ENCODE results near the gene PPP1R14C.

Gene PPP1R14C

DNA sequence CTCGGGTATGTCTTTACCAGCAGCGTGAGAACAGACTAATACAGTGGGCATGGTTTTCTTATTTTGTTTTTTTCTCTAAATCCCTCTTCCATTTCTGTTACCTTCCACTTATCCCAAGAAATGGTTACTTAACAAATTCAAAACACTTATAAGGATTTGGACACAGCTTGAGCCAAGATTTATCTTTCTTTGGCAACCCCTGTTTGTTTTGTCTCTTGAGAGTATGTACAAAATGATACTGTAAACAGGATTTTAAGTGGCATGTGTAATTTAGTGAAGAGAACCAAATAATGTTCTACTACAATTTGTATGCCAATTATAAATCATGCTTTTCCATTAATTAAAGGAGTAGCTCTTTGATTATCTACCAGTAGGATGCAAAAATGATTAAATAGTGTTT lies 51.4 kb downstream of the PPP1R14C start:
- no peak overlapping the region for H3K4me3 ChIP-seq (ENCODE audit: low read length)
- H3K27me3 ChIP-seq (ENCODE audit: low read depth, low read length): 0 out of 2 replicates have a peak, but pooled peaks cover 7% of the 10 kb centered on the region
- H2AFZ ChIP-seq (ENCODE audit: low read depth, low read length): no peak overlapping the region
- TF ChIP-seq, protein P1, sequence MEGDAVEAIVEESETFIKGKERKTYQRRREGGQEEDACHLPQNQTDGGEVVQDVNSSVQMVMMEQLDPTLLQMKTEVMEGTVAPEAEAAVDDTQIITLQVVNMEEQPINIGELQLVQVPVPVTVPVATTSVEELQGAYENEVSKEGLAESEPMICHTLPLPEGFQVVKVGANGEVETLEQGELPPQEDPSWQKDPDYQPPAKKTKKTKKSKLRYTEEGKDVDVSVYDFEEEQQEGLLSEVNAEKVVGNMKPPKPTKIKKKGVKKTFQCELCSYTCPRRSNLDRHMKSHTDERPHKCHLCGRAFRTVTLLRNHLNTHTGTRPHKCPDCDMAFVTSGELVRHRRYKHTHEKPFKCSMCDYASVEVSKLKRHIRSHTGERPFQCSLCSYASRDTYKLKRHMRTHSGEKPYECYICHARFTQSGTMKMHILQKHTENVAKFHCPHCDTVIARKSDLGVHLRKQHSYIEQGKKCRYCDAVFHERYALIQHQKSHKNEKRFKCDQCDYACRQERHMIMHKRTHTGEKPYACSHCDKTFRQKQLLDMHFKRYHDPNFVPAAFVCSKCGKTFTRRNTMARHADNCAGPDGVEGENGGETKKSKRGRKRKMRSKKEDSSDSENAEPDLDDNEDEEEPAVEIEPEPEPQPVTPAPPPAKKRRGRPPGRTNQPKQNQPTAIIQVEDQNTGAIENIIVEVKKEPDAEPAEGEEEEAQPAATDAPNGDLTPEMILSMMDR (IDR thresholded peaks at IDR 0.05; ENCODE audit: low read depth, low read length): no peak
- no peak for TF ChIP-seq EZH2phosphoT487 (IDR thresholded peaks at IDR 0.05; ENCODE audit: low read depth)
- H3K9ac ChIP-seq (ENCODE audit: low read length): no peak overlapping the region
- H3K9me3 ChIP-seq (ENCODE audit: insufficient read depth, low read length): no peaks in the 10 kb centered on the region
- no peak overlapping the region for H3K27ac ChIP-seq (ENCODE audit: low read length)
- no peaks in the 10 kb centered on the region for H3K79me2 ChIP-seq (ENCODE audit: low read length)
- H3K4me1 ChIP-seq (ENCODE audit: low read length): peaks cover 3% of the 10 kb centered on the region; the same call in 1 of the 2 replicates
- no peak overlapping the region for H3K4me2 ChIP-seq (ENCODE audit: low read length)
- no peaks in the 10 kb centered on the region for H3K36me3 ChIP-seq (replicated peaks; ENCODE audit: low read depth, low read length)
- H4K20me1 ChIP-seq (ENCODE audit: insufficient read depth, low read length): no peaks in the 10 kb centered on the region

DNA sequence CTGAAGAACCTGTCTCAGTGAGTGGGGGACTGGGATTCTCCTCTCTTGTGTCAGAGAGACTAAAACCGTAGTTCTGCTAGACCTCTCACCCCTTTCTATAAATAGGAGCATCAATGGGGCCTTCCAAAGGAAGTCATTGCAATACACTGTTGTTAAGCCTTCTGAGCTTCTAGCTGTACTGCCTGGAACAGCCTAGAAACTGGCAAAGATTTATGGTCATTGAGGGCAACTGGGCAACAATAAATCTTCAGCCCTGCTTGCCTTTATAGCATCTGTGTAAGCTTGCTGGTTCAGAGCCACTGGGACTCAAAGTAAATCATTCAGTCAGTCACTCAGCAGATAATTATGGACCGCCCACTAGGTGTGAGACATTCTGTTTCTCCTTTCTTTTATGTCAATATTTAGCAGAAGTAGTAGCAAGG lies 53.2 kb downstream of the PPP1R14C start:
- Histone ChIP-seq H2AFZ (ENCODE audit: low read depth, low read length) (no peak overlapping the region), H3K4me2 (ENCODE audit: low read length) (no peak overlapping the region), H3K27me3 (ENCODE audit: low read depth, low read length) (0 out of 2 replicates have a peak, but pooled peaks cover 4% of the 10 kb centered on the region), H3K9me3 (ENCODE audit: insufficient read depth, low read length) (no peaks in the 10 kb centered on the region), H3K36me3 (replicated peaks; ENCODE audit: low read depth, low read length) (no peaks in the 10 kb centered on the region), H3K79me2 (ENCODE audit: low read length) (no peaks in the 10 kb centered on the region), H3K4me3 (ENCODE audit: low read length) (no peak overlapping the region), H3K4me1 (ENCODE audit: low read length) (peaks cover 3% of the 10 kb centered on the region; the same call in 1 of the 2 replicates), H3K9ac (ENCODE audit: low read length) (no peak overlapping the region), H3K27ac (ENCODE audit: low read length) (no peak overlapping the region), H4K20me1 (ENCODE audit: insufficient read depth, low read length) (no peaks in the 10 kb centered on the region)
- TF ChIP-seq, protein P1 (IDR thresholded peaks at IDR 0.05; ENCODE audit: low read depth, low read length): no peak
- TF ChIP-seq EZH2phosphoT487 (IDR thresholded peaks at IDR 0.05; ENCODE audit: low read depth): no peak

DNA sequence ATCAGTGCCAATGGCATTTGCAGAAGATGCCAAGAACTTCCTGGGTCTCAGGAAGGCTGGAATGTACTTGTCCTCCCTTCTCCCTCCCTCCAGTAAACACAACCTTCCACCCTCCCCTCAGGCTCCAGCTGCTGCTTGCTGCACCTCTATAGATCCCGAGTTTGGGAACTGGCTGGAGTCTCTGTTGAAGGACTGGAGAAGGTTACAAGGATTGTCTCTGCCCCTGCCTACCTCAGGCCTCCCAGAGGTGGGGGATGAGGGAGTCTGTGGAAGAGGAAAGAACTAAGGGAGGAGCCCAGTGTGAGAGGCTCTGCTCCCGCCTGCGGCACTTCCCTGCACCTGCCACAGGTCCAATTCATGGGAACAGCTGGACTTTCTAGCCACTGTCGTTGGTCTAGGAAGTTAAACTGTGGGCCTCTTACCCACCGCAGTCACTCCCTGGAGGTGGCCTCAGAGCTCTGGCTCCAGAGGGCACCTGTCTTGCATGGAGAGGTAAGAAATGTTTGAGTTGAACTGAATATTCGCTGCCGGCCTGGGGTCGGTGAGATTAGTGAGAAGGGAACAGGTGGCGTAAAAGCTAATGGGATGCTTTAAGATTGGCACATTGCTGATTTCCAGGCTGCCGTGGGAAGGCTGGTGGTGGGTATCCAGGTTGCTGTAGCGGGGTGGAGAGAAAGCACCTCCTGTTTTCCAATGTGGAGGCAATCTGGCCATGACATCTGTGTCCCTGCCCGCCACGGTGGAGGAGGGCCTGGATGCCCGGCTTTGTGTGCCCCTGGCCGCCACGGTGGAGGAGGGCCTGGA lies 54.3 kb downstream of the PPP1R14C start:
- no peak overlapping the region for H3K9ac ChIP-seq (ENCODE audit: low read length)
- TF ChIP-seq, protein P1 (IDR thresholded peaks at IDR 0.05; ENCODE audit: low read depth, low read length): no peak
- TF ChIP-seq EZH2phosphoT487 (IDR thresholded peaks at IDR 0.05; ENCODE audit: low read depth): no peak
- no peaks in the 10 kb centered on the region for H3K36me3 ChIP-seq (replicated peaks; ENCODE audit: low read depth, low read length)
- H3K27ac ChIP-seq (ENCODE audit: low read length): no peak overlapping the region
- H2AFZ ChIP-seq (ENCODE audit: low read depth, low read length): no peak overlapping the region
- H3K27me3 ChIP-seq (ENCODE audit: low read depth, low read length): no peaks in the 10 kb centered on the region
- H3K4me1 ChIP-seq (ENCODE audit: low read length): peaks cover 3% of the 10 kb centered on the region; the same call in 1 of the 2 replicates
- H3K4me3 ChIP-seq (ENCODE audit: low read length): no peak overlapping the region
- H3K9me3 ChIP-seq (ENCODE audit: insufficient read depth, low read length): no peaks in the 10 kb centered on the region
- no peaks in the 10 kb centered on the region for H3K79me2 ChIP-seq (ENCODE audit: low read length)
- H3K4me2 ChIP-seq (ENCODE audit: low read length): no peak overlapping the region
- no peaks in the 10 kb centered on the region for H4K20me1 ChIP-seq (ENCODE audit: insufficient read depth, low read length)

DNA sequence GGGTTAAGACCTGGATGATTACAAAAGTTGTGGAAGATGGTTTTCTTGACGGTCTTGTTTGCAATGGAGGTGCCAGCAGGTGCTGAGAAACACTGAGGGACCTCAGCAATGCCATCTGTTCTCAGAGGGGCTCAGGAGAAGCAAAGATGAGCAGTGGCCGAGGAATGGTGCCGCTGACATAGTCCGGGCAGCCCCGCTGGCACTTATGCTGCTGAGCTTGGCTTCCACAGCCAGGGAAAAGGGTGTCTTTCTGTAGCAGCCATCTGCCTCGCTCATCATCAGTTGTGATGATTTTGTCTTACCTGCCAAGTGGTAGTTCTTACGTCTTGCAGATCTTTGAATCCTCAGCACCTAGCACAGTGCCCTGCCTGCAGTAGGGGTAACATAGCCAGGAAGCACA lies 55.7 kb downstream of the PPP1R14C start:
- no peak for TF ChIP-seq EZH2phosphoT487 (IDR thresholded peaks at IDR 0.05; ENCODE audit: low read depth)
- TF ChIP-seq, protein P1 (IDR thresholded peaks at IDR 0.05; ENCODE audit: low read depth, low read length): no peak
- H3K27ac ChIP-seq (ENCODE audit: low read length): no peak overlapping the region

More for the DNA sequence above, 55.7 kb downstream of the PPP1R14C start:
- Histone ChIP-seq H3K9me3 (ENCODE audit: insufficient read depth, low read length) (no peaks in the 10 kb centered on the region), H2AFZ (ENCODE audit: low read depth, low read length) (no peak overlapping the region), H3K36me3 (replicated peaks; ENCODE audit: low read depth, low read length) (no peaks in the 10 kb centered on the region), H3K79me2 (ENCODE audit: low read length) (no peaks in the 10 kb centered on the region), H3K27me3 (ENCODE audit: low read depth, low read length) (no peaks in the 10 kb centered on the region), H4K20me1 (ENCODE audit: insufficient read depth, low read length) (no peaks in the 10 kb centered on the region), H3K4me2 (ENCODE audit: low read length) (no peak overlapping the region), H3K4me1 (ENCODE audit: low read length) (peaks cover 3% of the 10 kb centered on the region; the same call in 1 of the 2 replicates), H3K4me3 (ENCODE audit: low read length) (no peak overlapping the region), H3K9ac (ENCODE audit: low read length) (no peak overlapping the region)

Data from OCI-LY3 (cell line).